Neuron (in vitro differentiated cells): ENCODE data around the gene PPP4R3A.
"Not testable (repeated sequence)": the region's sequence is repeated elsewhere in the genome, so short reads cannot be mapped to it uniquely, and the experiment has no call there.

ENCODE experiments used
- H2AFZ ChIP-seq: one replicate; pipeline ENCODE4 v1.6.1; 2013; ENCODE audit warnings: low read depth, mild to moderate bottlenecking, inconsistent platforms, low read length, moderate library complexity
- H3K27me3 ChIP-seq: one replicate; pipeline ENCODE4 v1.6.1; 2013; ENCODE audit warnings: low read length; ENCODE audit not compliant: insufficient read depth
- H3K36me3 ChIP-seq: one replicate; pipeline ENCODE4 v1.6.1; 2013; ENCODE audit warnings: low read length; ENCODE audit not compliant: insufficient read depth
- H3K4me1 ChIP-seq: one replicate; pipeline ENCODE4 v1.6.1; 2013; ENCODE audit warnings: low read length; ENCODE audit not compliant: insufficient read depth
- H3K4me3 ChIP-seq: 2 replicates; pipeline ENCODE4 v1.5.1; 2013; ENCODE audit warnings: mild to moderate bottlenecking, low read length, moderate library complexity
- H3K9me3 ChIP-seq: one replicate; pipeline ENCODE4 v1.6.1; 2013; ENCODE audit warnings: low read length

The PPP4R3A gene

DNA sequence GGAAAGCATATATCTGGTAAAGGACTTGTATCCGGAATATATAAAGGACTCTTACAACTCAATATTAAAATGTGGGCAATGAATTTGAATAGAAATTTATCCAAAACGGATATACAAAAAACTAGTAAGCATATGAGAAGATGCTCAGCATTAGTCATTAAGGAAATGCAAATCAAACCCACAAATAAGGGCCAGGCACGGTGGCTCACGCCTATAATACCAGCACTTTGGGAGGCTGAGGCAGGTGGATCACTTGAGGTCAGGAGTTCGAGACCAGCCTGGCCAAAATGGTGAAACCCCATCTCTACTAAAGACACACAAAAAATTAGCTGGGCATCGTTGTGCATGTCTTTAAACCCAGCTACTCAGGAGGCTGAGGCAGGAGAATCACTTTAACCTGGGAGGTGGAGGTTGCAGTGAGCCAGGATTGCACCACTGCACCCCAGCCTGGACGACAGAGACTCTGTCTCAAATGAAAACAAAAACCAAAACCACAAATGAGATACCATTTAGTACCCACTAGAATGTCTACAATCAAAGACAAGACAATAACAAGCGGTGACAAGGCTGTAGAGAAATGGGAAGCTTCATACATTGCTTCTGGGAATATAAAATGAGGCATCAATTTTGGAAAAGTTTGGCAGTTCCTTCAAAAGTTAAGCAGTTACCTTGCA is 15.6 kb downstream of the PPP4R3A start:
- peaks cover 17% of the 10 kb centered on the region for H3K36me3 ChIP-seq
- H3K4me1 ChIP-seq, H3K27me3 ChIP-seq, H3K9me3 ChIP-seq, H2AFZ ChIP-seq, H3K4me3 ChIP-seq: not testable (repeated sequence)

DNA sequence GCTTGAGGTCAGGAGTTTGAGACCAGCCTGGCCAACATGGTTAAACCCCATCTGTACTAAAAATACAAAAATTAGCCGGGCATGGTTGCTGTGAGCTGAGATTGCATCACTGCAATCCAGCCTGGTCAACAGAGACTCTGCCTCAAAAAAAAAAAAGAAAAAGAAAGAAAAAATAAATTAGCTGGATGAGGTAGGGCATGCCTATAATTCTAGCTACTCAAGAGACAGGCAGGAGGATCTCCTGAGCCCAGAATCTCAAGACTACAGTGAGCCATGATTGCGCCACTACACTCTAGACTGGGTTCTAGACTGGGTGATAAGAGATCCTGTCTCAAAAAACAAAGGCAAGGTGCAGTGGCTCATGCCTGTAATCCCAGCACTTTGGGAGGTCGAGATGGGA is 16.9 kb downstream of the PPP4R3A start:
- H3K9me3 ChIP-seq, result no peaks in the 10 kb centered on the region
- H3K4me3 ChIP-seq, result no peak overlapping the region
- no peak overlapping the region for H2AFZ ChIP-seq
- peaks cover 21% of the 10 kb centered on the region for H3K36me3 ChIP-seq
- H3K4me1 ChIP-seq, result no peaks in the 10 kb centered on the region
- H3K27me3 ChIP-seq, result no peaks in the 10 kb centered on the region

DNA sequence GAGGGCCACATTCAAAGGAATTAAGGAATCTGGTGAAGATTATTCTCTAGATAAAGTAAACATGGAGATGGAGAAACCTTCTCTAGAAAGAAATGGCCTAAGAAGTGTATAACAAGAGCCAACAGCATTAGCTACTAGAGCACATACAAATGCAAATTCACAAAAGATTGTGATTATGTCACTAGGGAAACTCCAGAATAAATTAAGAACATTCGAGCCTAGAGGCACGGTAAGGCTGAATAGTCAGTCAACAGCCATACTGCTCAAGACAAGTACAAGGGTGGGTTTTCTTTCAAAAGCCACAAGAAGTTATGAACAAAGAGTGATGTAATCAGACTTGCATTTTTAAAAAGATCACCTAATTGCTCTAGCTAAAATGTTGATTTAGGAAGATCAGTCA is 25.4 kb downstream of the PPP4R3A start:
- Histone ChIP-seq H3K27me3 (no peaks in the 10 kb centered on the region), H3K4me3 (no peak overlapping the region), H3K4me1 (no peaks in the 10 kb centered on the region), H3K36me3 (peaks cover 88% of the 10 kb centered on the region), H3K9me3 (peaks cover 2% of the 10 kb centered on the region), H2AFZ (no peak overlapping the region)

DNA sequence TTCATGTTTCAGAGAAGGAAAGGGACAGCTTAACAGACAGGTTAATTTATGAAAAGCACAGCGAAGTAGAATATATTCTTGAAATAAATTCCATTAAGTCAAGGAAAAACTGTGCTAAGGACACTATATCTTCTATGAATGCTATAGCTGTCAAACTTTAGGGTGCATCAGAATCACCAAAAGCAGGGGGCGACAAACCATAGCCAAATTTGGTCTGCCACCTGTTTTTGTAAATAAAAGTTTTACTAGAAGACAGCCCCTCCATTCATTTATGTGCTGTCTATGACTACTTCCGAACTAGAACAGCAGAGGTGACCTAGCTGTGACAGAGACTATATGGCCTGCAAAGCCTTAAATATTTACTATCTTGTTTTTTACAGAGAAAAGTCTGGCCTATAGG is 25.9 kb downstream of the PPP4R3A start:
- H2AFZ ChIP-seq, result no peak overlapping the region
- peaks cover 2% of the 10 kb centered on the region for H3K9me3 ChIP-seq
- H3K4me1 ChIP-seq, result no peaks in the 10 kb centered on the region
- no peak overlapping the region for H3K4me3 ChIP-seq
- H3K27me3 ChIP-seq, result no peaks in the 10 kb centered on the region
- peaks cover 88% of the 10 kb centered on the region for H3K36me3 ChIP-seq

DNA sequence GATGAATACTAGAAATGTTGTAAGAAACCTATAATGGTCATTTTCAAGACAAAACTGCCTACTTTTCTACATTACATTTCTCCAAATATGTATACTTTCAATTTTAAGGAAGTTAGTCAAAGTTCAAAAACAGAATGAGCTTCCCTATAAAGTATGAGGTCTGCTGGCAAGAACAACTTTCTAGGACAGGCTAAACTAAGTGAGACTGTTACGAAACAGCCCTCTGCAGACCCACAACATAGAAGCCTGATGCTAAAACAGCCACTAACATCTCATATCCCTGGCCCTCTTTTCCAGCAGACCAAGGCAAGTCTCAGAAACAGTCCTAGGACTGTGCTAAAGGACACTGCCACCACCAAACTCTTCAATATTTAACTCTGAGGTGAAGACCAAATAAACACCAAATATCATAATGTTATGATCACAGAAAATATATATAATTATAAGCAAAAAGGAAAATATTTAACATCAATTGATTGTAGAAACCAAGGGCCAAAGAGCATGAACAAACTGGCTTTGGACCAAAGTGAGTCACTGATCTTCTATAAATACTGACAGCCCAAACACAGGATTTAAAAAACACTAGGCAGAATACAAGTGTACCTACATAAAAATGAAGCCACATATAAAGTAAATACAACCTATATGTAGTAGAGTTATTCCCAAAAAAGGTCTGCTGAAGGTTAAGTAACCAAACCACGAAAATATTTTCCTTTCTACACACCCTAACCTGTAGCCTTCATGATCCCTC is 27.7 kb downstream of the PPP4R3A start:
- H3K4me3 ChIP-seq, result no peak overlapping the region
- peaks cover 2% of the 10 kb centered on the region for H3K9me3 ChIP-seq
- peaks cover 94% of the 10 kb centered on the region for H3K36me3 ChIP-seq
- H2AFZ ChIP-seq, result no peak overlapping the region
- no peaks in the 10 kb centered on the region for H3K4me1 ChIP-seq
- no peaks in the 10 kb centered on the region for H3K27me3 ChIP-seq

DNA sequence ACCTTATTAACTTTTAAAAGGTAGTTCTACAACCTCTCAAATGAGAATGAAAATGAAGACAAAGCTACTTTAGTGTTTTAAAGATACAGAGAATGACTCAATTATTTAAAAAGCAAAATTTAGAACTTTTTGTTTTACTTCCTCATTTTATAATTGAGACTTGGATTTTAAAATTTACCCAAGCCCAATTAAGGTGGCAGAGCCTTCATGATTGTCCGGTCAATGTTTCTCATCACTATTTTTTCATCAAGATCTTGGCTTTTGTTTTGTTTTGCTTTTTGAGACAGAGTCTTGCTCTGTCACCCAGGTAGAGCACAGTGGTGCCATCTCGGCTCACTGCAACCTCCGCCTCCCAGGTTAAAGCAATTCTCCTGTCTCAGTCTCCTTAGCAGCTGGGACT is 32.7 kb downstream of the PPP4R3A start:
- H3K27me3 ChIP-seq, result no peaks in the 10 kb centered on the region
- no peak overlapping the region for H2AFZ ChIP-seq
- H3K36me3 ChIP-seq, result peaks cover 99% of the 10 kb centered on the region
- peaks cover 4% of the 10 kb centered on the region for H3K9me3 ChIP-seq
- no peak overlapping the region for H3K4me3 ChIP-seq
- no peaks in the 10 kb centered on the region for H3K4me1 ChIP-seq

DNA sequence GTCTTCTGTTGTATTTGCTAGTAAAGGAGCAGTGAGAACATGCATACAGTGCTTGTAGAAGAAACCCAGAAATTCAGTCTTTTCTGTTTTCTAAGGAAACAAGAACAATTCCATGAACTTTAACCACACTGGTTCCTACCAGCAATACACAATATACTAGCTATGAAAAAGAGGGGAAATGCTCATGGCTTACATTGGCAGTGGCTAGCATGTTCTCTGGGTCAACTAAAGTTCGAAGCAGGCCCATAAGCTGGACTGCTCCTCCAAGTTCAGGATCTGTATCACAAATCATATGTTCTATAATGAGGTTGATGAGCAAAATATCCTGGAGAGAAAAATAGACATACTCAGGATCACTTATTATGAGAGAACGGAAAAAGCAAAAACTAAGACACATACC is 37.1 kb downstream of the PPP4R3A start:
- Histone ChIP-seq H3K36me3 (peaks cover 90% of the 10 kb centered on the region), H3K4me1 (no peaks in the 10 kb centered on the region), H3K27me3 (no peaks in the 10 kb centered on the region), H2AFZ (no peak overlapping the region), H3K9me3 (peaks cover 6% of the 10 kb centered on the region), H3K4me3 (no peak overlapping the region)

DNA sequence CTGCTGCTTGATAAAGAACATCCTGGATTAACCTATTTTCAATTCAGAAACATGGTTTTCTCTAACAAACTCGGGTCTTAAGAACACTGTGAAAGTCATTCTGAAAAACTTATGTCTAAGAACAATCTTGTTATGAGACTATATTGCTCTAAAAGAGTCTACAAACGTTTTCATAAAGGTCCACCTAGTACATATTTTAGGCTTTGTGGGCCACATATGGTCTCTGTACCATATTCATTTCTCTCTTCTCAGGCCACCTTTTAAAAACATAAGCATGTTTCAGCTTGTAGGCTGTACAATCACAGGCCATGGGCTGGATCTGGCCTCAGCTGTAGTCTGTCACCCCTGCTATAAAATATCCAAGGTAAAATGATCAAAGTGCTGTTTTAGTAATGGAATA is 39.9 kb downstream of the PPP4R3A start:
- no peak overlapping the region for H2AFZ ChIP-seq
- H3K9me3 ChIP-seq, result peaks cover 6% of the 10 kb centered on the region
- peaks cover 90% of the 10 kb centered on the region for H3K36me3 ChIP-seq
- no peak overlapping the region for H3K4me3 ChIP-seq
- no peaks in the 10 kb centered on the region for H3K27me3 ChIP-seq
- H3K4me1 ChIP-seq, result no peaks in the 10 kb centered on the region

DNA sequence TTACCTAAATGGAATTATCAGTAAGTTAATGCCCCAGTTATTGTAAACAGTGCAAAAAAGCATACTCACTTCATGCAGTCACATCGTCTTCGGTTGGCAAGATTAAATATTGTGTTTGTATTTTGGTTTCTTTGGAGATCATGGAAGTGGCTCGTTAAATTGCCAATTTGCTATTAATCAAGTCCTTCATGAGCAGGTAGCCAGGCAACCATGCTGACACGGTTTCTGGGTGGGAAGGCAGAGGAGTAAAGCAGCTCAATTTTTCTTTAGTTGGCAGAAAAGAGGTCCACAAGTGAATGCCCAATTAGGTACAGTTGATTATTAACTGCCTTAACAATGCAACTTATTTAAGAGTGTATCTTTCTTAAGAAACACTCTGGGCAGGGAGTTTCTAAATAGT is 43.9 kb downstream of the PPP4R3A start:
- Histone ChIP-seq H3K27me3 (no peaks in the 10 kb centered on the region), H2AFZ (no peak overlapping the region), H3K4me3 (no peak overlapping the region), H3K4me1 (no peaks in the 10 kb centered on the region), H3K9me3 (peaks cover 4% of the 10 kb centered on the region), H3K36me3 (peaks cover 90% of the 10 kb centered on the region)

DNA sequence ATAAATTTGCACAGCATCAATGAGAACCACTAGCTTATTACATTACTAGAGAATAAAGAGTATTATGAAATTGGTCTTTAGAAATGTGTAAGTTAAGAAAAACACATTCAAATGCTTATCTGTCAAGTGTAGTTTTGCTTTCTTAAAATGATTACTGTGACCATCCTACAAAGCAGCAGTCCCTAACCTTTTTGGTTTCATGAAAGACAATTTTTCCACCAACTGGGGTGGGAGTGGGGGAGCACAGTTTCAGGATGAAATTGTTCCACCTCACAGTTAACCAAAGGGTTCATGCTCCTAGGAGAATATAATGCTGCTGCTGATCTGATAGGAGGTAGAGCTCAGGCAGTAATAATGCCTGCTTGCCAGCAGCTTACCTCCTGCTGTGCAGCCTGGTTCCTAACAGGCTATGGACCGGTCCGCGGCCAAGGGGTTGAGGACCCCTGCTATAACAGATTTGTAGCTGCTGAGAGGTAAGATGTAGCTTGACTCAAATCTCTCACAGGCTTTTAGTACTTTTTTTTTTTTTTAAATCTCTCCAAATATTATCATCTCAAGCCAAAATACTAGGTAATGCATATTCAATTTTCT is 45.4 kb downstream of the PPP4R3A start:
- no peaks in the 10 kb centered on the region for H3K4me1 ChIP-seq
- peaks cover 89% of the 10 kb centered on the region for H3K36me3 ChIP-seq
- no peaks in the 10 kb centered on the region for H3K27me3 ChIP-seq

DNA sequence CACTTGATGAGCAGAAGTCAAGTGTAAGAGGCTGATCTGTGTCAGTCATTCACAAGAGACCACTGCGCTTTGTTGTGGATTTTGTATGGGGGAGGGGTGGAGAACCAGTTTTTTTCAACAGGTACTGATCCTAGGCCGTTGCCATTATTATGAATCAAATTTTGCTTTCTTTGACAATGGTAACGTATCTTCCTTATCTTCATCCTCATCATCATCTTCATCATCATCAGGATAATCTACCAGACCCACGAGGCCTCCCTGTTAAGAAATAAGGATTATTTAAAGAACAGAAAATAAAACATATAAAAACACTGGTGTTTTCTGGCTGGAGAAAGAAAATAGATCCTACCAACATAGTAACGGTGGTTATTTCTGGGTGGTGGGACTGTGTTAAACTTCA is 51.5 kb downstream of the PPP4R3A start:
- H3K4me3 ChIP-seq, result no peak overlapping the region
- H3K36me3 ChIP-seq, result peaks cover 84% of the 10 kb centered on the region

More for the DNA sequence above, 45.4 kb downstream of the PPP4R3A start:
- H3K4me3 ChIP-seq, result no peak overlapping the region
- H2AFZ ChIP-seq, result no peak overlapping the region
- H3K9me3 ChIP-seq, result peaks cover 2% of the 10 kb centered on the region

DNA sequence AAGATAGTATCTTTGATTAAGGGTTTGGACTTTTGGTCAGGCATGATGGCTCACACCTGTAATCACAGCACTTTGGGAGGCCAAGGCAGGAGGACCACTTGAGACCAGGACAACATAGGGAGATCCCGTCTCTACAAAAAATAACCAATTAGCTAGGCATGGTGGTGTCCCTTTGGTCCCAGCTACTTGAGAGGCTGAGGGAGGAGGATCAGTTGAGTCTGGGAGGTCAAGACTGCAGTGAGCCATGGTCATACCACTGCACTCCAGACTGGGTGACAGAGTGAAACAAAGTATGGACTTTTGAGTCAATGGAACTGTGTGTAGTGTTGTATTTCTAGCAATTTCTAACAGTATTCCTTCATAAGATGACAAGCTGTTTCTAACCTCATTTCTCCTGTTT is 53.8 kb downstream of the PPP4R3A start:
- Histone ChIP-seq H3K4me3 (no peak overlapping the region), H2AFZ (no peak overlapping the region), H3K4me1 (no peaks in the 10 kb centered on the region), H3K9me3 (peaks cover under 1% of the 10 kb centered on the region), H3K36me3 (peaks cover 63% of the 10 kb centered on the region), H3K27me3 (no peaks in the 10 kb centered on the region)

More for the DNA sequence above, 51.5 kb downstream of the PPP4R3A start:
- Histone ChIP-seq H3K4me1 (no peaks in the 10 kb centered on the region), H3K9me3 (peaks cover 2% of the 10 kb centered on the region), H3K27me3 (no peaks in the 10 kb centered on the region), H2AFZ (no peak overlapping the region)

DNA sequence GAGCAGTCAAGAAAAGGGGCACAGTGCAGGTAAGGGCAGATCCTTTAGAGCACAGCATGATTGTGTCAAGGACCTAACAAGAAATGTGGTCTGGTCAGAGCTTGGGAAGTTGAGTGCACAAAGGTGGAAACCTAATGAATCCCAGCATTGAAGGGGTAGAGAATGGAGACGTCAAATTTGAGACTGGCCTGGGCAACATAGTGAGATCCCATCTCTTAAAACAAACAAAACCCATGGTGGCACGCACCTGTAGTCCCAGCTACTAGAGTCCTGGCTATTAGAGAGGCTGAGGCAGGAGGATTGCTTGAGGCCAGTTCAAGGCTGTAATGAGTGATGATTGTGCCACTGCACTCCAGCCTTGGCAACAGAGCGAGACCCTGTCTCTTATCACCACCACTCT is 55.5 kb downstream of the PPP4R3A start:
- Histone ChIP-seq H3K36me3 (peaks cover 47% of the 10 kb centered on the region), H3K27me3 (no peaks in the 10 kb centered on the region), H3K4me1 (no peaks in the 10 kb centered on the region), H2AFZ (no peak overlapping the region), H3K4me3 (no peak overlapping the region), H3K9me3 (no peaks in the 10 kb centered on the region)
